CD8-positive, alpha-beta memory T cell (primary cell): ENCODE measurements around the gene SFSWAP. TPM values are rescaled to one million over a fixed set of nuclear protein-coding genes. Genes with fewer than 3 reads are reported as not detected.
A peak's percentile ranks its signal among the peaks of the same experiment; 100 is the strongest.

Experiments
- CTCF ChIA-PET: fragments of 350-600 bp; sonication (Branson Sonifier 250); formaldehyde crosslinking; loops from one replicate; lab custom pipeline; 2021; ENCODE audit warnings: antibody characterized with exemption; lab: Charles Lee
- POLR2A ChIA-PET: fragments of 350-600 bp; sonication (Branson Sonifier 250); formaldehyde crosslinking; loops from one replicate; lab custom pipeline; 2021; ENCODE audit warnings: antibody characterized with exemption; lab: Charles Lee
- DNase-seq, 5 donors: peaks; one replicate each; pipeline versions ENCODE4 v3.0.0 to v3.0.0-alpha.2; 2020 to 2022; ENCODE audit warnings: mixed read lengths in 1 of 5
- H3K27ac ChIP-seq: one replicate; pipeline ENCODE4 v1.7.0; 2013; ENCODE audit warnings: low read depth, mild to moderate bottlenecking, low read length, moderate library complexity
- H3K27me3 ChIP-seq: 2 replicates; pipeline ENCODE4 v1.7.0; 2013; ENCODE audit warnings: low read length, mild to moderate bottlenecking; ENCODE audit not compliant: insufficient read depth, poor library complexity, severe bottlenecking
- H3K36me3 ChIP-seq: 2 replicates; pipeline ENCODE4 v1.7.0; 2013; ENCODE audit warnings: mild to moderate bottlenecking, low read length, moderate library complexity; ENCODE audit not compliant: insufficient read depth
- H3K4me1 ChIP-seq: 2 replicates; pipeline ENCODE4 v1.7.0; 2013; ENCODE audit warnings: mild to moderate bottlenecking, low read length, moderate library complexity; ENCODE audit not compliant: insufficient read depth
- H3K4me3 ChIP-seq: 2 replicates; pipeline ENCODE4 v1.7.0; 2013; ENCODE audit warnings: mild to moderate bottlenecking, low read length
- H3K9me3 ChIP-seq: 2 replicates; pipeline ENCODE4 v1.7.0; 2013; ENCODE audit warnings: mild to moderate bottlenecking, low read length
- H3K27ac Mint-ChIP-seq, 8 donors: one replicate each; pipeline ENCODE4 v1.8.0; 2020 to 2021; ENCODE audit warnings: mixed read lengths in 8 of 8, mild to moderate bottlenecking in 6 of 8, inconsistent platforms in 3 of 8, moderate library complexity in 3 of 8
- H3K27me3 Mint-ChIP-seq, 2 donors: one replicate each; pipeline ENCODE4 v1.8.0; 2020 to 2021; ENCODE audit warnings: mixed read lengths in 2 of 2, mild to moderate bottlenecking in 1 of 2, moderate library complexity in 1 of 2
- H3K36me3 Mint-ChIP-seq, 3 donors: one replicate each; pipeline ENCODE4 v1.8.0; 2020 to 2021; ENCODE audit warnings: mixed read lengths in 3 of 3, inconsistent platforms in 1 of 3, mild to moderate bottlenecking in 1 of 3
- H3K4me1 Mint-ChIP-seq, 3 donors: one replicate each; pipeline ENCODE4 v1.8.0; 2020 to 2021; ENCODE audit warnings: mixed read lengths in 3 of 3, inconsistent platforms in 1 of 3, mild to moderate bottlenecking in 1 of 3
- H3K4me3 Mint-ChIP-seq, 7 donors: one replicate each; pipeline ENCODE4 v1.8.0; 2020 to 2021; ENCODE audit warnings: mixed read lengths in 7 of 7, mild to moderate bottlenecking in 6 of 7, moderate library complexity in 4 of 7, inconsistent platforms in 2 of 7
- H3K9me3 Mint-ChIP-seq, 5 donors: one replicate each; pipeline ENCODE4 v1.8.0; 2020 to 2022; ENCODE audit warnings: mixed read lengths in 5 of 5, mild to moderate bottlenecking in 3 of 5, moderate library complexity in 2 of 5, inconsistent platforms in 1 of 5
- polyA plus RNA-seq: library from polyadenylated mRNA; unstranded; fragments of 300-500 nt; fragmentation: Illumina TruSeq; gene quantifications from one replicate; pipeline ENCODE4 v1.2.3, GENCODE V29; 2021
- total RNA-seq, 2 experiments: library from RNA; stranded (reverse); gene quantifications; one replicate each; pipeline ENCODE4 v1.2.3, GENCODE V29; 2021

Gene SFSWAP
- total and polyA plus RNA-seq, 3 experiments from 2014 or later, result 22.6 to 65.2 (median 63.3) TPM

DNA sequence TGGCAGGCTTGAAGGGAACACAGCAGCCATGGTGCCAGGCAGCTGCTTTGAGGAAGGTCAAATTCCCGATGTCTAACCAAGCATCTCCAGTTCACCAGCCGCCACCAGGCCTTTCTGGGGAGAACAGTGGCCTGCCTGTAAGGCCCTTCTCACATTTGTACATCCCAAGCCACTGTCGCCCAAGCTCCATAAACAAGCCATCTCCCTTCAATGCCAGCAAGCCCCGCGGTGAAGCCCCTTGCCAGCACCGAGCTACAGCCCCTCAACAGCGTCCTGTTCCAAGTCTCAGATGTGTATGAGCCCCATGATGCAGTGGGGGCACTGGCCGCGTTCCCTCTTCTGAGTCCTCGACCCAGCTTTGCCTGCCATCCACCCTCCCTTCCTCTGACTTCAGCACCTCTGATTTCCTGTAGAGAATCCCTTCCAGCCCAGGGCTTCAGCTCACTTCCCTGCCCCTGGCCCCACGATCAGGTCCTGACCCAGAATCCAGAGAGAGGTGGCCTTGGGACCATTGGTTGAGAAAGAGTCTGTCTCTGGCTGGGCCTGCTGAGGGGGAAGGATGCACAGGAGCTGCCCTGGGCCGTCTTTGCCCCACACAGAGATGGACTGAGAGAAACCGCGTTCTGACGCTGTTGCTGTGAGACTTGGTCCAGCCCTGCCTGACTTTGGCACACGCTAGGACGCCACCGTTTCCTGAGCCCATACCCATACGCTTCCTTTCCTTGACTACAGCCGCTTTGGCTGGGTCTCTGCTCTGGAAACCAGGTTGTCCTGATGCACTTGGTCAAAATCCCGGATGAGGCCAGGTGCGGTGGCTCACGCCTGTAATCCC, 115.4 kb downstream of the SFSWAP start:
- ChIA-PET POLR2A (interaction anchor here (0.7 kb wide), 1 partner anchor 663 kb away, joined by 4 read pairs; no protein-coding TSS in a partner anchor), CTCF (no interaction called here)
- no peaks in the 10 kb centered on the region for H3K9me3 ChIP-seq
- H3K36me3 ChIP-seq, result no peaks in the 10 kb centered on the region
- H3K27me3 ChIP-seq, result peaks cover 16% of the 10 kb centered on the region
- no peak overlapping the region for H3K4me3 ChIP-seq
- no peak overlapping the region for H3K27ac ChIP-seq
- Mint-ChIP-seq H3K4me1 (peaks cover 5 to 20% (median 9%) of the 10 kb centered on the region in 3 donors), H3K4me3 (peak overlapping the region in 4 of 7 donors; percentile 16 to 61 (median 36)), H3K36me3 (no peaks in the 10 kb centered on the region), H3K27me3 (peaks cover 18 to 39% of the 10 kb centered on the region in 2 donors), H3K9me3 (no peaks in the 10 kb centered on the region), H3K27ac (no peak overlapping the region)
- no peaks in the 10 kb centered on the region for H3K4me1 ChIP-seq
- DNase-seq, result no peak

DNA sequence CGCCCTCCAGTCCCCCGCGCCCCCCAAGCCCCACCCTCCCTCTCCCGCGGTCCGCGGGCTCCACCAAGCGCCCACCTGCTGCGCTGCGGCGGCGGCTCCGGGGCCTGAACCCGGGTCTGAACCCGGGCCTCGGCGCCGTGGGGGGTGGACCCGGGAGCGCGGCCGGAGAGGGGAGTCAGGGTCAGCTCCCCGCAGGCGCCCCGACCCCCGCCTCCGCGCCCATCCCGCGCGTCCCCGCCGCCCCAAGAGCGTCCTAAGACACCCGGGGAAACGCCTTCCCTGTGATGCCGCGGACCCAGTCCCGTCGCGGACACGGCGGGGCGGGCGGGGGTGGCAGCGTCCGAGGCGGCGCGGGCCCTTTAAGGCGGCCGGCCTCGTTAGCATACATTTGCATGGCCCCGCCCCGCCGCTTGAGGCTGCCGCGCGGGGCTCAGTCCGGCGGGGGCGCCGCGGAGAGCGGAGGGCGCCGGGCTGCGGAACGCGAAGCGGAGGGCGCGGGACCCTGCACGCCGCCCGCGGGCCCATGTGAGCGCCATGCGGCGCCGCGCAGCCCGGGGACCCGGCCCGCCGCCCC, 117.2 kb downstream of the SFSWAP start, which contains the start of gene MMP17:
Gene MMP17 (plus strand): TSS at position 433 of the 574 bp plus-strand sequence. CDS start 102 bp downstream, at position 535.
- Mint-ChIP-seq H3K36me3 (no peaks in the 10 kb centered on the region), H3K27ac (peak within 1 kb of the TSS in 1 of 8 donors; percentile 4), H3K4me1 (peaks cover 5 to 22% (median 9%) of the 10 kb centered on the region in 3 donors), H3K4me3 (peak within 1 kb of the TSS; percentile 9 to 87 (median 66)), H3K9me3 (no peaks in the 10 kb centered on the region), H3K27me3 (peaks cover 23 to 44% of the 10 kb centered on the region in 2 donors)
- H3K36me3 ChIP-seq, result no peaks in the 10 kb centered on the region
- H3K27ac ChIP-seq, result no peak within 1 kb of the TSS
- DNase-seq, result peak in 3 of 5 donors; percentile 10 to 26 (median 20)
- peaks cover 16% of the 10 kb centered on the region for H3K27me3 ChIP-seq
- peak within 1 kb of the TSS; percentile 28 for H3K4me3 ChIP-seq
- ChIA-PET POLR2A (no interaction called here), CTCF (no interaction called here)
- H3K9me3 ChIP-seq, result no peaks in the 10 kb centered on the region
- H3K4me1 ChIP-seq, result no peaks in the 10 kb centered on the region

DNA sequence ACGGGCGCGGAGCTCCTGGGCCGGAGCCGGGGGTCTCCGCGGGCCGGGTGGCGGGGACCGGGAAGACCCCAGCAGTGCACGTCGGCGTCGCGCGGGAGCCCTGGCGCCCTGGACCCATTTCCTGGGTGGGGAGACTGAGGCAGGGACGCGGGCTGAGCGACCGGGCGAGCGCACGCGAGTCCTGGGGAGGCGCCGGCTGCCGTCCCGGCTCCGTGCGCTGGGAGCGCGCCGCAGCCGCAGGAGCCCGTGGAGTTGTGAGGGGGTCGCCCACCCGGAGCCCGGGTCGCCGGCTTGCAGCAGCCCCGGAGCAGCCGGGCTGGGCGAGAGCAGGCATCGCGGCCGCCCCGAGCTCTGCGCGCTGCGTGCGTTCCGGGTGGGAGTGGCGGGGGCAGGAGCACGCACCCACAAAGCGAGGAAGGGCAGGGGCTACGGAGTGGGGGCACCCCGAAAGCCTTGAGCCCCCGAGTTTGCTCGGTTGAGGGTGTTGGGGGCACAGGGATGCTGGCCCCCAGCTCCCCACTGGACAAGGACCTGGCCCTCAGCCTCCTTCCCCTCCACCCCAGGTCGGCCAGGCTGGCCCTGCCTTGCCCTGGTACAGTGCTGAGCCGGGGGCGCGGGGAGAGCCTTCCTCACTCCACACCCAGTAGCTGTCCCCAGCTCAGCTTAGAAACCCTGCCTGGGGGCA, 117.9 kb downstream of the SFSWAP start:
- Histone ChIP-seq H3K4me1 (no peaks in the 10 kb centered on the region), H3K36me3 (no peaks in the 10 kb centered on the region), H3K9me3 (no peaks in the 10 kb centered on the region), H3K4me3 (peak overlapping the region; percentile 28), H3K27me3 (peaks cover 16% of the 10 kb centered on the region), H3K27ac (no peak overlapping the region)
- Mint-ChIP-seq H3K4me3 (peak overlapping the region in 6 of 7 donors; percentile 33 to 76 (median 63)), H3K36me3 (no peaks in the 10 kb centered on the region), H3K27me3 (peaks cover 29 to 47% of the 10 kb centered on the region in 2 donors), H3K27ac (no peak overlapping the region), H3K4me1 (peaks cover 5 to 22% (median 9%) of the 10 kb centered on the region in 3 donors), H3K9me3 (no peaks in the 10 kb centered on the region)
- DNase-seq, result no peak
- ChIA-PET CTCF (interaction anchor here (1.1 kb wide), 1 partner anchor 10 kb away, joined by 3 read pairs; no protein-coding TSS in a partner anchor), POLR2A (no interaction called here)

DNA sequence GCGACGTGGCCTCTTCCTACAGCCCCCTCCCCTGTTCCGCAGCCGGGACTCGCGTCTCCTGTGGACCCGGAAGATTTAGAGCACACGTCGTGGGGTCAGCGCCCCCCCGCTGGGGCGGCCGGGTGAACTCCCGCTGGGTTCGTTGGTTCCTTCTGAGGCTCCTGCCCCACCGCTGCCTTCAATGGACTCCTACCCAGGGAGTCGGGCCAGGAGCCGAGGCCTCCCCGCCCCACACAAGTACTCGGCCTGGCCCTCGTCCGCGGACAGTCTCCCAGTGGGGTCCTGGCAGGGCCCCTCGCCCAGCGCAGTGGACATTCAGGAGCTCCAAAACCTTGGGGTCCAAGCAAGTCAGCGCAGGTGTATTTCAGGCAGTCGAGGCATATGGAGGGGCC, 118.5 kb downstream of the SFSWAP start:
- Mint-ChIP-seq H3K27me3 (peaks cover 29 to 46% of the 10 kb centered on the region in 2 donors), H3K4me3 (peak overlapping the region in 6 of 7 donors; percentile 33 to 76 (median 63))
- POLR2A ChIA-PET, result no interaction called here

DNA sequence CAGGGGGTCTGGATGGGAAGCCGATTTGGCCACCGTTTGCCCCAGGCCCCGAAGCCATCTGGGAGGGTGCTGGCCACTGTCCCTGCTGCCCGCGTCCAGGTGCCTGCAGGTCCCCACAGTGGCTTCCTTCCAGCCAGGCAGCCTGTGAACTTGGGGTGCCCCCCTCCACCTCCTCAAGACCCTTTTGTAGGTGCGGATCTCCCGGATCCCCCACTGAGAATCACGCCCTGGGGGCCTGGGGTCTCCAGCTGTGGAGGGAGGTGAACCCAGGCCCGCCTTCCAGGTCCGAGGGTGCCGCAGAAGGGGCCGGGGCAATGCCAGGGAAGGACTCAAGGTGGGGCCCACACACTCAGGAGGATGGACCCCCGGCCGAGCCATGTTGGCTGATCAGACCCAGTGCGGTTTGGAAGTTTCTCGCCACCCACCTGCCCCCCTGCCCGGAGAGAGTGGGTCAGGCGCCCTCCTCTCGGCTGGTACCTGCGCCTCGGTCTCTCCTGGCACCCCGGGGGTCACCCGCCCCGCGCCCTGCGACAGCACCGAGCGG, 119.0 kb downstream of the SFSWAP start:
- Histone ChIP-seq H3K4me1 (no peaks in the 10 kb centered on the region), H3K9me3 (no peaks in the 10 kb centered on the region), H3K27me3 (peaks cover 16% of the 10 kb centered on the region), H3K36me3 (no peaks in the 10 kb centered on the region), H3K4me3 (no peak overlapping the region), H3K27ac (no peak overlapping the region)
- H3K27me3 Mint-ChIP-seq, result peaks cover 29 to 44% of the 10 kb centered on the region in 2 donors
- ChIA-PET POLR2A (no interaction called here), CTCF (interaction anchor here (1.1 kb wide), 1 partner anchor 11 kb away, joined by 3 read pairs; no protein-coding TSS in a partner anchor)
- H3K9me3 Mint-ChIP-seq, result no peaks in the 10 kb centered on the region
- H3K4me1 Mint-ChIP-seq, result peaks cover 5 to 22% (median 9%) of the 10 kb centered on the region in 3 donors
- H3K27ac Mint-ChIP-seq, result no peak overlapping the region
- H3K36me3 Mint-ChIP-seq, result no peaks in the 10 kb centered on the region
- peak overlapping the region in 3 of 7 donors; percentile 32 to 70 (median 66) for H3K4me3 Mint-ChIP-seq
- no peak for DNase-seq

More for the DNA sequence above, 118.5 kb downstream of the SFSWAP start:
- CTCF ChIA-PET, result interaction anchor here (1.1 kb wide), 1 partner anchor 10 kb away, joined by 3 read pairs; no protein-coding TSS in a partner anchor
- DNase-seq, result no peak
- H3K36me3 Mint-ChIP-seq, result no peaks in the 10 kb centered on the region
- H3K4me1 ChIP-seq, result no peaks in the 10 kb centered on the region
- no peak overlapping the region for H3K27ac Mint-ChIP-seq
- peaks cover 5 to 22% (median 9%) of the 10 kb centered on the region in 3 donors for H3K4me1 Mint-ChIP-seq
- peak overlapping the region; percentile 28 for H3K4me3 ChIP-seq
- H3K9me3 Mint-ChIP-seq, result no peaks in the 10 kb centered on the region
- no peaks in the 10 kb centered on the region for H3K36me3 ChIP-seq
- H3K27me3 ChIP-seq, result peaks cover 16% of the 10 kb centered on the region
- H3K9me3 ChIP-seq, result no peaks in the 10 kb centered on the region
- no peak overlapping the region for H3K27ac ChIP-seq

DNA sequence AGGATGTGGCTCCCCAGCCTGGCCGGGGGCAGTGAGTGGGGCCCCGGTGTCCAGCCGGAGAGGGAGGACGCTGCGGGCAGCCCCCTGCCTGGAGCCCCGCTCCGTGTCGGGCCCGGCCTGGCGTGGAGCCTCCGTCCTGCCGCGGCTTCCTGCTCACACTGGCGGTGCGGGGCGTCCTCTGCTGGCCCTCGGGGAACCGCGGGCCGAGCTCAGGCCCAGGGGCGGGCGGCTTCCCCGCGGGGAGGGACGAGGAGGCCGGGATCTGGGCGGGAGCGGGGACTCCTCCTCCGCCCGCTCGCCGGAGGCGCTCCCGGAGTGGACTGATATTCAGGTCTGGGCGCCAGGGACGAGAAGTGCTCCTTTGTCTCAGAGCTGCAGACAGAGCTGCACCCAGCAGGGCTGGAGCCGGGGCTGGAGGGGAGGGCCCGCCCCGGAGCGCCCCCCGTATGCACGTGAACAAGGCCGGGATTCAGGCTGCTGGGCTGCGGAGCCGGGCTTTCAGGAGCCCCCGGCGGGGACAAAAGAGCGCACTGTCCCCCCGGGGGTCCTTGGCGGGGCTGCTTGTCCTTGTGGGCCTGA, 119.5 kb downstream of the SFSWAP start:
- CTCF ChIA-PET, result interaction anchor here (0.7 kb wide), 1 partner anchor 725 kb away, joined by 4 read pairs; no protein-coding TSS in a partner anchor
- Histone ChIP-seq H3K36me3 (no peaks in the 10 kb centered on the region), H3K27me3 (peaks cover 16% of the 10 kb centered on the region), H3K4me1 (no peaks in the 10 kb centered on the region), H3K4me3 (peak overlapping the region; percentile 20), H3K27ac (no peak overlapping the region), H3K9me3 (no peaks in the 10 kb centered on the region)
- no peaks in the 10 kb centered on the region for H3K36me3 Mint-ChIP-seq
- peaks cover 29 to 40% of the 10 kb centered on the region in 2 donors for H3K27me3 Mint-ChIP-seq
- peak overlapping the region in 6 of 7 donors; percentile 53 to 82 (median 69) for H3K4me3 Mint-ChIP-seq
- POLR2A ChIA-PET, result no interaction called here
- H3K9me3 Mint-ChIP-seq, result no peaks in the 10 kb centered on the region
- H3K27ac Mint-ChIP-seq, result no peak overlapping the region
- H3K4me1 Mint-ChIP-seq, result peaks cover 5 to 22% (median 9%) of the 10 kb centered on the region in 3 donors
- peak in 1 of 5 donors; percentile 25 for DNase-seq

DNA sequence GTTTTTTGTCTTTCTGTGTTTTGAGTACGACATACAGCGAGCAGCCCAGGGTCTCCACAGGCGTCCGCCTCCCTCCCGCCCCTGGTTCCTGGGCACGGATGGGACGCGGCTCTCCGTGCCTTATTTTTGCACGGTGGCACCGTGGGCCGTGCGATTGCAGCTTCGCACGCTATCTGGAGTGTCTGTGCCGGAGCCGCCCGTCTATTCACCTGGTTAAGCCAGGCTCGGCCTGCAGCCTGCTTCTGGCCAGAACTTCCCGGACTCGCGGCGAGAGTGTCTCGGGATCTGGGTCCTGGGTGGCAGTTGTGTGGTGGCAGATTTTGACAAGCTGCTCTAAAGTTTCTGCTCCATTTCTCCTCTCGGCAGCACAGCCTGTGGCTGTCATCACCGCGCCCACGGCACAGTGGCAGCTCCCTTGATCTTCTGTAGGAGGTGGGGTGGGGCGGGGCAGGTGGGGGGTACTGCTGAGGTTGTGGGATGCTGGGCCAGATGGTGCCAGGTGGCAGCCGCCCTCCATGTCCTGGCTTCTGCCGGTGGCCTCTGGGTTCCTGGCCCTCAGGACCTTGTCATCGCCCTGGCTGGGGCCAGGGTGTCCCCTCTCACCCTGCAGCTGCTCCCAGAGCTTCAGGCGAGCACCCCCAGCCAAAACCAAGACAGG, 120.2 kb downstream of the SFSWAP start:
- H3K9me3 ChIP-seq, result no peaks in the 10 kb centered on the region
- Mint-ChIP-seq H3K9me3 (no peaks in the 10 kb centered on the region), H3K27me3 (peaks cover 27 to 33% of the 10 kb centered on the region in 2 donors), H3K4me1 (peaks cover 5 to 22% (median 9%) of the 10 kb centered on the region in 3 donors), H3K4me3 (peak overlapping the region; percentile 42 to 82 (median 68)), H3K27ac (no peak overlapping the region), H3K36me3 (no peaks in the 10 kb centered on the region)
- CTCF ChIA-PET, result interaction anchor here (0.7 kb wide), 1 partner anchor 726 kb away, joined by 4 read pairs; no protein-coding TSS in a partner anchor
- no peaks in the 10 kb centered on the region for H3K36me3 ChIP-seq
- H3K4me3 ChIP-seq, result peak overlapping the region; percentile 20
- no peak overlapping the region for H3K27ac ChIP-seq
- POLR2A ChIA-PET, result no interaction called here
- H3K27me3 ChIP-seq, result peaks cover 16% of the 10 kb centered on the region
- H3K4me1 ChIP-seq, result no peaks in the 10 kb centered on the region
- peak in 2 of 5 donors; percentile 26 to 51 for DNase-seq
